ENCODE results near the gene LINGO1. TPM values are rescaled to one million over a fixed set of nuclear protein-coding genes. Genes with fewer than 3 reads are reported as not detected.

The LINGO1 gene
- total and polyA plus RNA-seq, 4 donors = 0.33 to 5.1 (median 0.88) TPM

GRCh38 chr15:77572186-77572585 is 60.5 kb downstream of the LINGO1 start:
- Histone ChIP-seq H3K4me1 (ENCODE audit: control insufficient read depth in 5 of 5, insufficient read depth in 5 of 5, low read length in 5 of 5) (peaks cover 0 to 25% (median 3%) of the 10 kb centered on the region in 5 donors), H3K36me3 (ENCODE audit: control insufficient read depth in 4 of 4, insufficient read depth in 4 of 4, low read length in 4 of 4) (no peaks in the 10 kb centered on the region), H3K9ac (ENCODE audit: insufficient read depth in 1 of 2, low read length in 2 of 2) (no peak overlapping the region), H3K9me3 (ENCODE audit: control insufficient read depth in 4 of 4, insufficient read depth in 3 of 4, low read length in 3 of 4) (peaks cover 0 to 3% (median 0%) of the 10 kb centered on the region in 4 donors), H3K4me3 (no peak overlapping the region), H3K27ac (ENCODE audit: low read depth in 1 of 2, low read length in 1 of 2) (no peak overlapping the region), H3K27me3 (ENCODE audit: control insufficient read depth in 3 of 3, insufficient read depth in 3 of 3, low read length in 2 of 3) (no peaks in the 10 kb centered on the region)
- TF ChIP-seq, protein P1, sequence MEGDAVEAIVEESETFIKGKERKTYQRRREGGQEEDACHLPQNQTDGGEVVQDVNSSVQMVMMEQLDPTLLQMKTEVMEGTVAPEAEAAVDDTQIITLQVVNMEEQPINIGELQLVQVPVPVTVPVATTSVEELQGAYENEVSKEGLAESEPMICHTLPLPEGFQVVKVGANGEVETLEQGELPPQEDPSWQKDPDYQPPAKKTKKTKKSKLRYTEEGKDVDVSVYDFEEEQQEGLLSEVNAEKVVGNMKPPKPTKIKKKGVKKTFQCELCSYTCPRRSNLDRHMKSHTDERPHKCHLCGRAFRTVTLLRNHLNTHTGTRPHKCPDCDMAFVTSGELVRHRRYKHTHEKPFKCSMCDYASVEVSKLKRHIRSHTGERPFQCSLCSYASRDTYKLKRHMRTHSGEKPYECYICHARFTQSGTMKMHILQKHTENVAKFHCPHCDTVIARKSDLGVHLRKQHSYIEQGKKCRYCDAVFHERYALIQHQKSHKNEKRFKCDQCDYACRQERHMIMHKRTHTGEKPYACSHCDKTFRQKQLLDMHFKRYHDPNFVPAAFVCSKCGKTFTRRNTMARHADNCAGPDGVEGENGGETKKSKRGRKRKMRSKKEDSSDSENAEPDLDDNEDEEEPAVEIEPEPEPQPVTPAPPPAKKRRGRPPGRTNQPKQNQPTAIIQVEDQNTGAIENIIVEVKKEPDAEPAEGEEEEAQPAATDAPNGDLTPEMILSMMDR (IDR thresholded peaks at IDR 0.05; ENCODE audit: control extremely low read depth, extremely low read depth) = no peak
- 77 to 80% methylated on average over 4 of the region's 4 CpGs for WGBS, 2 donors
- ATAC-seq (ENCODE audit: insufficient read depth, low FRiP score) (no peak), DNase-seq (no peak)

GRCh38 chr15:77571741-77572140 is 61.0 kb downstream of the LINGO1 start:
- Histone ChIP-seq H3K9ac (ENCODE audit: insufficient read depth in 1 of 2, low read length in 2 of 2) (no peak overlapping the region), H3K4me1 (ENCODE audit: control insufficient read depth in 5 of 5, insufficient read depth in 5 of 5, low read length in 5 of 5) (peaks cover 0 to 25% (median 3%) of the 10 kb centered on the region in 5 donors), H3K27ac (ENCODE audit: low read depth in 1 of 2, low read length in 1 of 2) (no peak overlapping the region), H3K27me3 (ENCODE audit: control insufficient read depth in 3 of 3, insufficient read depth in 3 of 3, low read length in 2 of 3) (no peaks in the 10 kb centered on the region), H3K4me3 (no peak overlapping the region), H3K36me3 (ENCODE audit: control insufficient read depth in 4 of 4, insufficient read depth in 4 of 4, low read length in 4 of 4) (no peaks in the 10 kb centered on the region), H3K9me3 (ENCODE audit: control insufficient read depth in 4 of 4, insufficient read depth in 3 of 4, low read length in 3 of 4) (peaks cover 0 to 3% (median 0%) of the 10 kb centered on the region in 4 donors)
- 84 to 97% methylated on average over 15 of the region's 15 CpGs for WGBS, 2 donors
- DNase-seq = no peak
- no peak for ATAC-seq (ENCODE audit: insufficient read depth, low FRiP score)
- TF ChIP-seq, protein P1 (IDR thresholded peaks at IDR 0.05; ENCODE audit: control extremely low read depth, extremely low read depth) = no peak

- DNase-seq (no peak), ATAC-seq (ENCODE audit: insufficient read depth, low FRiP score) (no peak)
- no peak overlapping the region for H3K9ac ChIP-seq (ENCODE audit: insufficient read depth in 1 of 2, low read length in 2 of 2)
- H3K4me3 ChIP-seq = no peak overlapping the region
- H3K27ac ChIP-seq (ENCODE audit: low read depth in 1 of 2, low read length in 1 of 2) = no peak overlapping the region
- TF ChIP-seq, protein P1 (IDR thresholded peaks at IDR 0.05; ENCODE audit: control extremely low read depth, extremely low read depth) = no peak
- peaks cover 0 to 3% (median 0%) of the 10 kb centered on the region in 4 donors for H3K9me3 ChIP-seq (ENCODE audit: control insufficient read depth in 4 of 4, insufficient read depth in 3 of 4, low read length in 3 of 4)
- WGBS, 2 donors = 88 to 91% methylated on average over 6 of the region's 6 CpGs
- no peaks in the 10 kb centered on the region for H3K27me3 ChIP-seq (ENCODE audit: control insufficient read depth in 3 of 3, insufficient read depth in 3 of 3, low read length in 2 of 3)
- H3K36me3 ChIP-seq (ENCODE audit: control insufficient read depth in 4 of 4, insufficient read depth in 4 of 4, low read length in 4 of 4) = no peaks in the 10 kb centered on the region
- peaks cover 0 to 25% (median 3%) of the 10 kb centered on the region in 5 donors for H3K4me1 ChIP-seq (ENCODE audit: control insufficient read depth in 5 of 5, insufficient read depth in 5 of 5, low read length in 5 of 5)
Measured at GRCh38 chr15:77571181-77571580, 61.5 kb downstream of the LINGO1 start.

DNA sequence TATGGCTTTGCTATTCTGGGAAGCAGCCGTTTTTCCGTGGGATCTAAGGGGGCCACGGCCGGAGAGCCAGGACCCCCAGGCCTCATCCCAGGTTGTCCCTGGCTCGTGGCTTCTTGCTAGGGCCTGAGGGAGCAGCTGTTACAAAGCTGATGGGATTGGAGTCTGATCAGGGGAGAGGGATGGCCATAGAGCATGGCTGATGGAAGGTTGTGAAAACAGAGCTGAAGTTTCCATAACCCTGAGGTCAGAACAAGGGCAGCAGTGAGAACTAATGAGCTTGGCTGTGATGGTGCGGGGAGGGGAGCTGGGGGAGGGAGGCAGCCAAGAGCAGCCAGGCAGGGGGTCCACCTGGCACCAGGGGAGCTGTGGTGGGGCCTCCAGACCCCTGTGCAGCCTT is 63.0 kb downstream of the LINGO1 start:
- TF ChIP-seq, protein P1 (IDR thresholded peaks at IDR 0.05; ENCODE audit: control extremely low read depth, extremely low read depth) = no peak
- Histone ChIP-seq H3K27me3 (ENCODE audit: control insufficient read depth in 3 of 3, insufficient read depth in 3 of 3, low read length in 2 of 3) (no peaks in the 10 kb centered on the region), H3K9ac (ENCODE audit: insufficient read depth in 1 of 2, low read length in 2 of 2) (peak overlapping the region in 1 of 2 donors; percentile 5), H3K4me3 (no peak overlapping the region), H3K36me3 (ENCODE audit: control insufficient read depth in 4 of 4, insufficient read depth in 4 of 4, low read length in 4 of 4) (no peaks in the 10 kb centered on the region), H3K4me1 (ENCODE audit: control insufficient read depth in 5 of 5, insufficient read depth in 5 of 5, low read length in 5 of 5) (peaks cover 0 to 33% (median 7%) of the 10 kb centered on the region in 5 donors), H3K9me3 (ENCODE audit: control insufficient read depth in 4 of 4, insufficient read depth in 3 of 4, low read length in 3 of 4) (peaks cover 0 to 3% (median 0%) of the 10 kb centered on the region in 4 donors), H3K27ac (ENCODE audit: low read depth in 1 of 2, low read length in 1 of 2) (no peak overlapping the region)
- 19 to 41% methylated on average over 6 of the region's 6 CpGs for WGBS, 2 donors
- DNase-seq = peak; percentile 41 to 63 (median 46)
- ATAC-seq (ENCODE audit: insufficient read depth, low FRiP score) = no peak
